Ovary (tissue), 9 donors: Measurements from ENCODE around the gene NCK1. TPM values are rescaled to one million over a fixed set of nuclear protein-coding genes. Genes with fewer than 3 reads are reported as not detected.

Experiments
- DNase-seq, 5 donors: peaks; one replicate each; pipeline ENCODE4 v3.0.0-alpha.2; 2019 to 2020
- H3K27ac ChIP-seq, 2 donors: fragments of 200-600 bp; one replicate each; pipeline versions ENCODE4 v1.5.1 to v1.8.0; 2019 to 2022
- H3K27me3 ChIP-seq: fragments of 200-600 bp; one replicate; pipeline ENCODE4 v1.8.0; 2022
- H3K36me3 ChIP-seq: fragments of 200-600 bp; sonication (generic); one replicate; pipeline ENCODE4 v1.5.1; 2019
- H3K4me1 ChIP-seq: one replicate; pipeline ENCODE4 v1.8.1; 2013; ENCODE audit warnings: mild to moderate bottlenecking, moderate library complexity; ENCODE audit not compliant: insufficient read depth
- H3K4me3 ChIP-seq: fragments of 200-600 bp; sonication (generic); one replicate; pipeline ENCODE4 v1.5.1; 2017
- H3K9me3 ChIP-seq, 2 donors: fragments of 200-600 bp in 1 of 2; sonication (generic) in 1 of 2; one replicate each; pipeline versions ENCODE4 v1.5.1 to v1.8.1; 2013 to 2019; ENCODE audit warnings: mild to moderate bottlenecking in 1 of 2, moderate library complexity in 1 of 2
- CTCF ChIP-seq, 3 donors: fragments of 450-650 bp in 2 of 3; fragments of 200-600 bp in 1 of 3; IDR thresholded peaks; one replicate each; pipeline versions ENCODE4 v1.5.1 to v1.8.0; 2016 to 2022; ENCODE audit warnings: antibody characterized with exemption in 3 of 3, mild to moderate bottlenecking in 1 of 3
- EP300 ChIP-seq: sonication (generic); formaldehyde crosslinking; IDR thresholded peaks from one replicate; pipeline ENCODE4 v1.6.1; 2017; ENCODE audit warnings: antibody characterized with exemption
- POLR2A ChIP-seq: fragments of 450-650 bp; IDR thresholded peaks from one replicate; pipeline ENCODE4 v1.6.1; 2017; ENCODE audit warnings: antibody characterized with exemption, mild to moderate bottlenecking, moderate library complexity
- WGBS, 3 donors: extraction: QIAGEN DNeasy Blood & Tissue Kit in 1 of 3; methylation state at CpG; one replicate each; pipeline versions ENCODE4 v1.1.5 to v1.1.7; 2013 to 2017; 5-methylcytosine and 5-hydroxymethylcytosine counted together
- intact Hi-C, 4 donors: fragments of 100-400 bp; cut with DNase I; formaldehyde crosslinking; loops; one replicate each; pipeline versions ENCODE4 v1.11.0 to v1.15.1; 2022 to 2023
- polyA plus RNA-seq, 2 donors: library from polyadenylated mRNA; stranded (reverse); fragments of 200-250 nt in 1 of 2; fragments of 350-450 nt in 1 of 2; fragmentation: Illumina TruSeq in 1 of 2; extraction: RNeasy Lipid Tissue Mini Kit (QIAGEN cat#74804) in 1 of 2; gene quantifications; one replicate each; pipeline ENCODE4 v1.2.3, GENCODE V29; 2013 to 2014
- total RNA-seq, 7 donors: library from RNA; depleted of rRNA in 2 of 7; stranded (reverse); fragments of >200 nt in 2 of 7; fragmentation: NEBNext Ultra II Directional in 3 of 7; extraction: Animal tissue kit (Norgen Biotek cat#: 25700) in 3 of 7; gene quantifications; one replicate each; pipeline versions ENCODE4 v1.1.0 to v1.2.4, GENCODE V29; 2016 to 2023
- donor health status: DM: no; HTN: no; CAD: no; lungs with moderate emphysema.
- donor health status: DM: no; HTN: no; CAD: no.
- donor health status: Bipolar disorder and iron deficiency.
- donor health status: DM: yes; HTN: yes; CAD: no.
- donor health status: DM: no; HTN: no; CAD: no.
- donor health status: DM: yes; HTN: yes; CAD: no.

NCK1 gene
- total and polyA plus RNA-seq, 9 donors: 27.6 to 49.4 (median 36.0) TPM

DNA sequence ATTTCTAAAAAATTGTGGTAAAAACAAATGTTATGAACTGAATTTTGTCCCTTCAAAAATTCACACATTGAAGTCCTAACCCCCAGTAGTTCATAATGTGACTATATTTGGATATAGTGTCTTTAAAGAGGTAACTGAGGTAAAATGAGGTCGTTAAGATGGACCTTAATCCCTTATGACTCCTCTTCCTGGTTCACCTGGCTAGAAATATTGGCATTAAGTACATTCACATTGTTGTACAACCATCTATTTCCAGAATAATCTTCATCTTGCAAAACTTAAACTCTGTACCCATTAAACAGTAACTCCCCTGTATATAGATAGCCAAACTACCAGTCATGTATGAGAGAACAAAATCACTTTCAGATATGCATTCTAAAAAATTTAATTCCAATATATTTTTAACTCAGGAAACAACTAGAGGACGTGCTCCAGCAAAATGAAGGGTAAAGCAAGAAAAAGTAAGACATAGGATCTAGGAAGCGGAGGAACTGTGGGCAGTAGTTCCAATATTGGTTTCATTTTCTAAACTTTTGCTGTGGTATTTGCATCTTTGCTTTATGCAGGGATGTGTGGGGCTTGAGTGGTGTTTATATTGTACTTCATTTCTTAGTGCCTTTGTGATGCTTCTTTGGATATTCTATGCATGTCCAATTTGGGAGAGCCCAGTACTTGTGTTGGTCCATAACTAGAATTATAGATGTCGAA is 59.0 kb downstream of the NCK1 start:
- H3K4me3 ChIP-seq: no peak overlapping the region
- no peaks in the 10 kb centered on the region for H3K9me3 ChIP-seq
- H3K36me3 ChIP-seq: no peaks in the 10 kb centered on the region
- DNase-seq: no peak
- H3K4me1 ChIP-seq: no peaks in the 10 kb centered on the region
- no peak overlapping the region for H3K27ac ChIP-seq
- 95 to 98% (median 97%) methylated on average over 4 of the region's 4 CpGs for WGBS, 3 donors
- no peaks in the 10 kb centered on the region for H3K27me3 ChIP-seq
- intact Hi-C loops: no loop called here
- no peak for TF ChIP-seq EP300
- no peak for TF ChIP-seq POLR2A
- TF ChIP-seq CTCF (IDR thresholded peaks at IDR 0.05): no peak

GRCh38 chr3:136925425-136926190 is 63.6 kb downstream of the NCK1 start:
- Histone ChIP-seq H3K4me1 (no peaks in the 10 kb centered on the region), H3K9me3 (no peaks in the 10 kb centered on the region), H3K27me3 (no peaks in the 10 kb centered on the region), H3K4me3 (no peak overlapping the region), H3K27ac (no peak overlapping the region), H3K36me3 (no peaks in the 10 kb centered on the region)
- no peak for TF ChIP-seq CTCF (IDR thresholded peaks at IDR 0.05)
- WGBS, 3 donors: 66 to 75% (median 69%) methylated on average over 7 of the region's 7 CpGs
- no peak for DNase-seq
- intact Hi-C loops: no loop called here

DNA sequence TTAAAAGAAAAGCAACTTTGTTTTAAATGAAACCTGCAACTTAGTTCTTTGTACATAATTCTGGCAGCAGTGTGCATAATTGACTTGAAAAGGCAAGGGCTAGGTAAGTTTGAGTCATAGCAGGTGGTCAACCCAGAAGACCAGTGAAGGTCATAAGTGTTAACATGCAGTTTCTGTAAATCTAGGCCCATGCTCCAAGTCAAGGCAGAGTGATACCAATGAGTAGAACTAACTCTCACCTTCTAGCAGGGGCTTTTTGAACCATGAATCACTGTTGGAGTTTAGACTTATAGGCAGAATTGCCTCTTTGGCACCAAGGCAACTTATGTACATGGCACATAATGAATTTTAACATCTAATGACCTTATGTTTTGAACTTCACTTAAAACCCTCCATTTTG is 66.2 kb downstream of the NCK1 start:
- no peaks in the 10 kb centered on the region for H3K9me3 ChIP-seq
- no peaks in the 10 kb centered on the region for H3K36me3 ChIP-seq
- H3K4me3 ChIP-seq: no peak overlapping the region
- H3K27me3 ChIP-seq: no peaks in the 10 kb centered on the region
- no peaks in the 10 kb centered on the region for H3K4me1 ChIP-seq
- TF ChIP-seq POLR2A (no peak), CTCF (IDR thresholded peaks at IDR 0.05) (no peak), EP300 (no peak)
- H3K27ac ChIP-seq: no peak overlapping the region
- no peak for DNase-seq
- intact Hi-C loops: no loop called here

DNA sequence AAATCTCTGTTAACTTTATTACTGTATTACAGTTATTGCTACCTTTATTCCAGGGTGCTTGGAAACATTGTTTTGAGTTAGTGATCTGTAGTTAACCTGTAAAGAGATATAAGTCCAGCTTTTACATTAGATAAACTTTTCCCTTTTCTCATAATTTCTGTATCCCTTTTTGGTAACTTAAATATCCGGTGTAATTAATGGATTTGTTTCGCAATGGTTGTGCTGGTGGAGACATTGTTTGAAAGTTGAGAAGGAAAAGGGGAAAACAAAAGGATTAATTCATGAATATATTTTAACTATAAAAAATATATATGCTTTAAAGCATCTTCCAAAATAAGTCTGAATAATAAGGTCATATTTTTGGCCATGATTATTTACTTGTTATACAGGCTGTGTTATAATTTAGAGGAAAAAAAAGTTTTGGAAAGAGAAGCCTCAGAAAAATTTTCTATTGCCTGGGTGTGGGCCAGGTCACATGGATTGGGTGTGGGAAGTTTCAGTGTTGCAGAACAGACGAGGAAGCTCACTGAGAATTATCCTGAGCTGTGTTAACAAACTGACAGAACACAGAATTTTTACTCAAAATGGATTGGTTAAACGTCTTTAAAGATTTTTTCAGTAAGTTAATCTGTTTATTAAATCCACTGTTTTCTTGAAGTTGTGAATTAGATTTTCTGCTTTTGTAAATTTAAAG is 68.1 kb downstream of the NCK1 start:
- TF ChIP-seq CTCF (IDR thresholded peaks at IDR 0.05) (no peak), POLR2A (no peak)
- Histone ChIP-seq H3K27ac (no peak overlapping the region), H3K9me3 (no peaks in the 10 kb centered on the region), H3K36me3 (no peaks in the 10 kb centered on the region), H3K4me1 (no peaks in the 10 kb centered on the region), H3K4me3 (peak overlapping the region; percentile 16), H3K27me3 (no peaks in the 10 kb centered on the region)
- intact Hi-C loops: no loop called here
- DNase-seq: peak; percentile 50 to 70 (median 57)
- 25 to 33% (median 32%) methylated on average over 4 of the region's 4 CpGs for WGBS, 3 donors
